ENCODE results near the gene PSORS1C2.

- TF ChIP-seq SUZ12 (IDR thresholded peaks at IDR 0.05) (no peak), HDGF (IDR thresholded peaks at IDR 0.05; ENCODE audit: borderline replicate concordance) (no peak), L3MBTL2 (conservative IDR thresholded peaks at IDR 0.05) (no peak), LEF1 (IDR thresholded peaks at IDR 0.05; ENCODE audit: borderline replicate concordance) (no peak), TARDBP (IDR thresholded peaks at IDR 0.05) (no peak)
Observed at GRCh38 chr6:31113861-31114540, 24.9 kb downstream of the PSORS1C2 start.
